Body of pancreas (tissue), 4 donors: ENCODE measurements around the gene KLHL28. TPM values are rescaled to one million over a fixed set of nuclear protein-coding genes. Genes with fewer than 3 reads are reported as not detected.

Experiments
- ATAC-seq: fragments of 150-250 bp; one replicate; pipeline ENCODE4 v1.9.1; 2016
- DNase-seq, 4 donors: peaks; one replicate each; pipeline ENCODE4 v3.0.0-alpha.2; 2019
- H3K27ac ChIP-seq, 4 donors: fragments of 200-600 bp; sonication (generic); 1 replicate in 3 of 4; 2 replicates in 1 of 4; pipeline versions ENCODE4 v1.5.1 to v1.6.1; 2016 to 2019; ENCODE audit warnings: mild to moderate bottlenecking in 1 of 4, mixed read lengths in 1 of 4, moderate library complexity in 1 of 4
- H3K27me3 ChIP-seq, 2 donors: fragments of 200-600 bp; sonication (generic); one replicate each; pipeline ENCODE4 v1.6.0; 2016; ENCODE audit warnings: mild to moderate bottlenecking in 1 of 2
- H3K36me3 ChIP-seq, 2 donors: fragments of 200-600 bp; sonication (generic); replicated peaks in 1 of 2; 2 replicates each; pipeline ENCODE4 v1.5.1; 2016; ENCODE audit warnings: low read depth in 2 of 2; ENCODE audit not compliant: insufficient read depth in 1 of 2
- H3K4me1 ChIP-seq: fragments of 200-600 bp; sonication (generic); one replicate; pipeline ENCODE4 v1.6.0; 2016
- H3K4me3 ChIP-seq, 2 donors: fragments of 200-600 bp; sonication (generic); 1 replicate in 1 of 2; 2 replicates in 1 of 2; pipeline ENCODE4 v1.5.1; 2016 to 2019
- H3K9me3 ChIP-seq, 3 donors: fragments of 200-600 bp; sonication (generic); 1 replicate in 2 of 3; 2 replicates in 1 of 3; pipeline ENCODE4 v1.5.1; 2016
- POLR2A ChIP-seq, 3 donors: fragments of 450-650 bp; IDR thresholded peaks; one replicate each; pipeline ENCODE4 v1.6.1; 2016; ENCODE audit warnings: antibody characterized with exemption in 3 of 3, mild to moderate bottlenecking in 2 of 3
- WGBS, 2 donors: methylation state at CpG; one replicate each; pipeline ENCODE4 v1.1.5; 2017; 5-methylcytosine and 5-hydroxymethylcytosine counted together
- intact Hi-C: fragments of 100-400 bp; cut with DNase I; formaldehyde crosslinking; loops from one replicate; pipeline ENCODE4 v1.15.1; 2023
- total RNA-seq, 2 donors: library from RNA; depleted of rRNA; stranded (reverse); fragments of >200 nt; gene quantifications; one replicate each; pipeline ENCODE4 v1.1.0, GENCODE V29; 2016
- TF ChIP-seq, protein P1 (sequence below), 7 experiments: fragments of 450-650 bp in 4 of 7; fragments of 200-600 bp in 3 of 7; sonication (generic) in 3 of 7; IDR thresholded peaks; one replicate each; pipeline ENCODE4 v1.5.1; 2016 to 2019; ENCODE audit warnings: antibody characterized with exemption in 7 of 7

Gene KLHL28
- total RNA-seq, 2 donors from 2014 or later = 5.9 to 8.0 TPM

GRCh38 chr14:44961151-44961553 is 595 bp downstream of the KLHL28 start:
- Histone ChIP-seq H3K4me1 (peaks cover 31% of the 10 kb centered on the region), H3K4me3 (peak overlapping the region; percentile 39 to 69), H3K27me3 (no peaks in the 10 kb centered on the region), H3K36me3 (no peaks in the 10 kb centered on the region), H3K27ac (peak overlapping the region; percentile 64 to 95 (median 87)), H3K9me3 (no peaks in the 10 kb centered on the region)
- TF ChIP-seq, protein P1, sequence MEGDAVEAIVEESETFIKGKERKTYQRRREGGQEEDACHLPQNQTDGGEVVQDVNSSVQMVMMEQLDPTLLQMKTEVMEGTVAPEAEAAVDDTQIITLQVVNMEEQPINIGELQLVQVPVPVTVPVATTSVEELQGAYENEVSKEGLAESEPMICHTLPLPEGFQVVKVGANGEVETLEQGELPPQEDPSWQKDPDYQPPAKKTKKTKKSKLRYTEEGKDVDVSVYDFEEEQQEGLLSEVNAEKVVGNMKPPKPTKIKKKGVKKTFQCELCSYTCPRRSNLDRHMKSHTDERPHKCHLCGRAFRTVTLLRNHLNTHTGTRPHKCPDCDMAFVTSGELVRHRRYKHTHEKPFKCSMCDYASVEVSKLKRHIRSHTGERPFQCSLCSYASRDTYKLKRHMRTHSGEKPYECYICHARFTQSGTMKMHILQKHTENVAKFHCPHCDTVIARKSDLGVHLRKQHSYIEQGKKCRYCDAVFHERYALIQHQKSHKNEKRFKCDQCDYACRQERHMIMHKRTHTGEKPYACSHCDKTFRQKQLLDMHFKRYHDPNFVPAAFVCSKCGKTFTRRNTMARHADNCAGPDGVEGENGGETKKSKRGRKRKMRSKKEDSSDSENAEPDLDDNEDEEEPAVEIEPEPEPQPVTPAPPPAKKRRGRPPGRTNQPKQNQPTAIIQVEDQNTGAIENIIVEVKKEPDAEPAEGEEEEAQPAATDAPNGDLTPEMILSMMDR (IDR thresholded peaks at IDR 0.05) = peak in 1 of 7 experiments; percentile 7
- no peak for TF ChIP-seq POLR2A (IDR thresholded peaks at IDR 0.05)
- DNase-seq (peak; percentile 37 to 55 (median 46)), ATAC-seq (peak; percentile 25)
- 0% methylated on average over 14 of the region's 14 CpGs for WGBS, 2 donors
- intact Hi-C loops = no loop called here

DNA sequence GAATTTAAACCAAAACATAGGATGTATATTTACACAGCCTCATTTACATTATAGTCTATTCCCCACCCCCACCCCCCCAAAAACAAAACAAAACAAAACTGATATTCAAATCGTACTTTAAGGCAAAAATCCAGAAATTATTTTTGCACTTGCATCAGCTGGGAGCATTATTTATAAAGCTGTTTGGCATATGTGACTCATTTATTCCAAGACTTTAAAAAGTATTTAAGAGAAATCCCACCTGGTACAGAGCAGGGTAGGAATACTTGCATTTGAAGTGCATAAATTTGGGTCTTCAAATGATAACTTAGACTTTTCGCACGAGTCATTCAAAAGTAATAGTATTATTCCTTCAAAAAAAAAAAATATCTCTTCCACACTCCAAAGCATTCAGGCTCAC is 1.1 kb downstream of the KLHL28 start:
- Histone ChIP-seq H3K4me3 (peak overlapping the region; percentile 39 to 69), H3K4me1 (peaks cover 26% of the 10 kb centered on the region), H3K9me3 (no peaks in the 10 kb centered on the region), H3K27ac (peak overlapping the region in 3 of 4 donors; percentile 64 to 95 (median 94)), H3K27me3 (no peaks in the 10 kb centered on the region), H3K36me3 (no peaks in the 10 kb centered on the region)
- ATAC-seq (no peak), DNase-seq (no peak)
- intact Hi-C loops = no loop called here
- 1 to 2% methylated on average over 3 of the region's 3 CpGs for WGBS, 2 donors
- TF ChIP-seq, protein P1 (IDR thresholded peaks at IDR 0.05) = no peak
- TF ChIP-seq POLR2A (IDR thresholded peaks at IDR 0.05) = no peak

DNA sequence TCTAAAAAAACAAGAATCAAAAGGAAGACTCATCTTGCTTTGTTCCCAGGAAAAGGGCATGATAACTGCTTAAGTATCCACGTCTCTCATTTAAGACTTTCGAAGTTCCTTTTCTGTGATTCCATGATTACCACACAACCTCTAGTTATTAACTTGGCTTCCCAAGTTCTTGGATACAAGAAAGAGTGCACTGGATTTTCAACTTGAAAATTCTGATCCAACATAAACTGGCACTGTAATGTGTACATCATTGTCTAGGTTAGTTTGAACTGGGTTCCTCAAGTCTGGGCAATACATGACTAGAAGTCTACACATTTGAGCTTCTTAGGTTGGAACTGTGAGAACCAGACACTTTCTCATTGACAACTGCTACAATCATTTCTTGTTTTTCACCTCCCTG is 1.6 kb downstream of the KLHL28 start:
- Histone ChIP-seq H3K27me3 (no peaks in the 10 kb centered on the region), H3K9me3 (no peaks in the 10 kb centered on the region), H3K36me3 (no peaks in the 10 kb centered on the region), H3K27ac (no peak overlapping the region), H3K4me3 (no peak overlapping the region), H3K4me1 (peaks cover 25% of the 10 kb centered on the region)
- DNase-seq (no peak), ATAC-seq (no peak)
- intact Hi-C loops = no loop called here
- 46 to 47% methylated on average over 2 of the region's 2 CpGs for WGBS, 2 donors
- TF ChIP-seq, protein P1 (IDR thresholded peaks at IDR 0.05) = no peak
- no peak for TF ChIP-seq POLR2A (IDR thresholded peaks at IDR 0.05)

DNA sequence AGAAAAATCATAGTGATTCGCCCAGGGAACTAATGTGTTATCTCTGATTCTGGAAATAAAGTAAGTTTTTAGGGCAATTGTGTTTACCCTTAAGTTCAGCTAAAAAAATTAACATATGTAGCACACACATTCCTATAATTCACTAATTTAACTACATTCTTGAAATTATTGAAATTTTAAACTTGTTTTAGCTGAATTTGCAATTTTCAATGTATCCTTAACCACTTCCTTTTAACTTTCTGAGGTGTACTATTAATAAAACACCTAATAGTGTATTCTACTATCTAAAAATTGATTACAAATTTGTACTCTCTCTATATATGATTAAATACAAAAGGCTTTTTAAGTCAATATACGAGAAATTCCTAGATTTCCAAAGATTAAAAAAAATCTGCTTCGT is 2.2 kb downstream of the KLHL28 start:
- H3K36me3 ChIP-seq = no peaks in the 10 kb centered on the region
- ATAC-seq (no peak), DNase-seq (no peak)
- no peak overlapping the region for H3K27ac ChIP-seq
- peaks cover 25% of the 10 kb centered on the region for H3K4me1 ChIP-seq
- H3K4me3 ChIP-seq = no peak overlapping the region
- WGBS, 2 donors = 74 to 78% methylated on average over 3 of the region's 3 CpGs
- no peaks in the 10 kb centered on the region for H3K27me3 ChIP-seq
- intact Hi-C loops = no loop called here
- TF ChIP-seq POLR2A (IDR thresholded peaks at IDR 0.05) = no peak
- TF ChIP-seq, protein P1 (IDR thresholded peaks at IDR 0.05) = no peak
- H3K9me3 ChIP-seq = no peaks in the 10 kb centered on the region

GRCh38 chr14:44956866-44957265 is 4.9 kb downstream of the KLHL28 start:
- Histone ChIP-seq H3K4me1 (peaks cover 25% of the 10 kb centered on the region), H3K27ac (no peak overlapping the region), H3K9me3 (no peaks in the 10 kb centered on the region), H3K36me3 (no peaks in the 10 kb centered on the region), H3K4me3 (no peak overlapping the region), H3K27me3 (no peaks in the 10 kb centered on the region)
- DNase-seq (no peak), ATAC-seq (no peak)
- TF ChIP-seq POLR2A (IDR thresholded peaks at IDR 0.05) = no peak
- TF ChIP-seq, protein P1 (IDR thresholded peaks at IDR 0.05) = no peak
- WGBS, 2 donors = 96 to 99% methylated on average over 3 of the region's 3 CpGs
- intact Hi-C loops = no loop called here
